ENCODE measurements around the gene GPBP1. TPM values are rescaled to one million over a fixed set of nuclear protein-coding genes. Genes with fewer than 3 reads are reported as not detected.
"Not testable (repeated sequence)": the region's sequence is repeated elsewhere in the genome, so short reads cannot be mapped to it uniquely, and the experiment has no call there.

GPBP1 gene
- total RNA-seq, 2 donors from 2014 or later, result 46.5 to 73.8 TPM

- H3K27me3 ChIP-seq, result no peaks in the 10 kb centered on the region
- intact Hi-C loops (cut with DNase I), result no loop called here
- TF ChIP-seq CTCF (IDR thresholded peaks at IDR 0.05), result no peak
- no peak overlapping the region for H3K9ac ChIP-seq (ENCODE audit: low read depth in 2 of 2, low read length in 2 of 2)
- DNase-seq, result no peak
- H3K4me1 ChIP-seq, result no peaks in the 10 kb centered on the region
- no peaks in the 10 kb centered on the region for H3K36me3 ChIP-seq
- H3K27ac ChIP-seq, result no peak overlapping the region
- H3K9me3 ChIP-seq, result no peaks in the 10 kb centered on the region
- H3K4me3 ChIP-seq, result no peak overlapping the region
These were observed 18.8 kb upstream of the GPBP1 start for GRCh38 chr5:57155033-57155432.

- no peaks in the 10 kb centered on the region for H3K27me3 ChIP-seq
- no peaks in the 10 kb centered on the region for H3K9me3 ChIP-seq
- no peak overlapping the region for H3K9ac ChIP-seq (ENCODE audit: low read depth in 2 of 2, low read length in 2 of 2)
- no peaks in the 10 kb centered on the region for H3K36me3 ChIP-seq
- no peak overlapping the region for H3K27ac ChIP-seq
- no peak for TF ChIP-seq CTCF (IDR thresholded peaks at IDR 0.05)
- no peak for DNase-seq
- no peak overlapping the region for H3K4me3 ChIP-seq
- H3K4me1 ChIP-seq, result no peaks in the 10 kb centered on the region
- intact Hi-C loops (cut with DNase I), result no loop called here
These were observed 16.7 kb upstream of the GPBP1 start for GRCh38 chr5:57157131-57157530.

- TF ChIP-seq CTCF (IDR thresholded peaks at IDR 0.05), result no peak
- Histone ChIP-seq H3K27ac (no peak overlapping the region), H3K4me3 (no peak overlapping the region), H3K4me1 (no peaks in the 10 kb centered on the region), H3K9me3 (no peaks in the 10 kb centered on the region), H3K27me3 (no peaks in the 10 kb centered on the region), H3K36me3 (no peaks in the 10 kb centered on the region), H3K9ac (ENCODE audit: low read depth in 2 of 2, low read length in 2 of 2) (no peak overlapping the region)
- intact Hi-C loops (cut with DNase I), result no loop called here
- DNase-seq, result no peak
These were observed 16.2 kb upstream of the GPBP1 start for GRCh38 chr5:57157666-57158065.

GRCh38 chr5:57163553-57164006 lies 10.3 kb upstream of the GPBP1 start:
- no peaks in the 10 kb centered on the region for H3K9me3 ChIP-seq
- no peaks in the 10 kb centered on the region for H3K4me1 ChIP-seq
- H3K9ac ChIP-seq (ENCODE audit: low read depth in 2 of 2, low read length in 2 of 2), result no peak overlapping the region
- no peak for TF ChIP-seq CTCF (IDR thresholded peaks at IDR 0.05)
- H3K27ac ChIP-seq, result no peak overlapping the region
- no peaks in the 10 kb centered on the region for H3K27me3 ChIP-seq
- intact Hi-C loops (cut with DNase I), result no loop called here
- no peak overlapping the region for H3K4me3 ChIP-seq
- no peak for DNase-seq
- no peaks in the 10 kb centered on the region for H3K36me3 ChIP-seq

- H3K4me3 ChIP-seq, result no peak overlapping the region
- no peak for DNase-seq
- H3K4me1 ChIP-seq, result no peaks in the 10 kb centered on the region
- H3K36me3 ChIP-seq, result no peaks in the 10 kb centered on the region
- H3K27ac ChIP-seq, result no peak overlapping the region
- intact Hi-C loops (cut with DNase I), result no loop called here
- H3K9ac ChIP-seq (ENCODE audit: low read depth in 2 of 2, low read length in 2 of 2), result no peak overlapping the region
- no peaks in the 10 kb centered on the region for H3K27me3 ChIP-seq
- no peaks in the 10 kb centered on the region for H3K9me3 ChIP-seq
- TF ChIP-seq CTCF (IDR thresholded peaks at IDR 0.05), result no peak
These were observed 9.7 kb upstream of the GPBP1 start for GRCh38 chr5:57164124-57164523.

GRCh38 chr5:57165171-57165570 lies 8.7 kb upstream of the GPBP1 start:
- H3K9ac ChIP-seq (ENCODE audit: low read depth in 2 of 2, low read length in 2 of 2); H3K9me3 ChIP-seq; H3K4me3 ChIP-seq; H3K27me3 ChIP-seq; H3K27ac ChIP-seq; H3K4me1 ChIP-seq; H3K36me3 ChIP-seq; intact Hi-C loops (cut with DNase I); DNase-seq: not testable (repeated sequence)
